Ishikawa (cell line): Measurements from ENCODE around the gene TMEM88.

Experiments
- CEBPB ChIP-seq: IDR thresholded peaks from 2 replicates; pipeline ENCODE4 v1.6.1; 2012
- CREB1 ChIP-seq: IDR thresholded peaks from 2 replicates; pipeline ENCODE4 v1.6.1; 2012; ENCODE audit warnings: low read depth
- EGR1 ChIP-seq: IDR thresholded peaks from 2 replicates; pipeline ENCODE4 v1.6.1; 2012
- EP300 ChIP-seq: IDR thresholded peaks from 2 replicates; pipeline ENCODE4 v1.6.1; 2012; ENCODE audit warnings: borderline replicate concordance
- FOXM1 ChIP-seq: IDR thresholded peaks from 2 replicates; pipeline ENCODE4 v1.6.1; 2012; ENCODE audit warnings: low read depth, borderline replicate concordance
- MAX ChIP-seq: IDR thresholded peaks from 2 replicates; pipeline ENCODE4 v1.6.1; 2012
- NFIC ChIP-seq: IDR thresholded peaks from 2 replicates; pipeline ENCODE4 v1.6.1; 2012
- RAD21 ChIP-seq: IDR thresholded peaks from 2 replicates; pipeline ENCODE4 v1.6.1; 2012; ENCODE audit warnings: low read depth
- TAF1 ChIP-seq: IDR thresholded peaks from 2 replicates; pipeline ENCODE4 v1.6.1; 2012; ENCODE audit warnings: low read depth, mild to moderate bottlenecking
- TCF12 ChIP-seq: IDR thresholded peaks from 2 replicates; pipeline ENCODE4 v1.6.1; 2012; ENCODE audit warnings: low read depth
- TEAD4 ChIP-seq: IDR thresholded peaks from 2 replicates; pipeline ENCODE4 v1.6.1; 2012
- USF1 ChIP-seq: IDR thresholded peaks from 2 replicates; pipeline ENCODE4 v1.6.1; 2012
- YY1 ChIP-seq: IDR thresholded peaks from 2 replicates; pipeline ENCODE4 v1.6.1; 2012; ENCODE audit warnings: low read depth
- ZBTB7A ChIP-seq: IDR thresholded peaks from 2 replicates; pipeline ENCODE4 v1.6.1; 2012; ENCODE audit warnings: low read depth
- TF ChIP-seq, protein P1 (sequence below): IDR thresholded peaks from 2 replicates; pipeline ENCODE4 v1.6.1; 2012; ENCODE audit warnings: low read depth, mild to moderate bottlenecking

The TMEM88 gene

DNA sequence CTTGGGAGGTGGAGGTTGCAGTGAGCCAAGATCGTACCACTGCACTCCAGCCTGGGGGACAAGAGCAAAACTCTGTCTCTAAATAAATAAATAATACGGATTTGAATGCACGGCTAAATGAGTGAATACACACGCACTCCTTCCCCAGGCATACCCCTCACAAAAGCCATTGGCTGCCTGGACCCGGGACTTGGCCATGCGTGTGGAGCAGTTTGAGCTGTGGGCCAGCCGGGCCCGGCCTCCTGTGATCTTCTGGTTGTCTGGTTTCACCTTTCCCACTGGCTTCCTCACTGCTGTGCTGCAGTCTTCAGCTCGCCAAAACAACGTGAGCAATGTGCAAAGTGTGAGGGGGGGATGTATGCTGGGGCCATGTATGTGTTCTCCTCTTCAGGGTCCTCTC is 22.4 kb upstream of the TMEM88 start:
- TF ChIP-seq EGR1 (no peak), TEAD4 (no peak), USF1 (no peak), MAX (no peak), CEBPB (no peak), EP300 (no peak), RAD21 (no peak), TCF12 (no peak), TAF1 (no peak), YY1 (no peak), ZBTB7A (no peak), FOXM1 (no peak), NFIC (no peak), CREB1 (no peak)
- TF ChIP-seq, protein P1, sequence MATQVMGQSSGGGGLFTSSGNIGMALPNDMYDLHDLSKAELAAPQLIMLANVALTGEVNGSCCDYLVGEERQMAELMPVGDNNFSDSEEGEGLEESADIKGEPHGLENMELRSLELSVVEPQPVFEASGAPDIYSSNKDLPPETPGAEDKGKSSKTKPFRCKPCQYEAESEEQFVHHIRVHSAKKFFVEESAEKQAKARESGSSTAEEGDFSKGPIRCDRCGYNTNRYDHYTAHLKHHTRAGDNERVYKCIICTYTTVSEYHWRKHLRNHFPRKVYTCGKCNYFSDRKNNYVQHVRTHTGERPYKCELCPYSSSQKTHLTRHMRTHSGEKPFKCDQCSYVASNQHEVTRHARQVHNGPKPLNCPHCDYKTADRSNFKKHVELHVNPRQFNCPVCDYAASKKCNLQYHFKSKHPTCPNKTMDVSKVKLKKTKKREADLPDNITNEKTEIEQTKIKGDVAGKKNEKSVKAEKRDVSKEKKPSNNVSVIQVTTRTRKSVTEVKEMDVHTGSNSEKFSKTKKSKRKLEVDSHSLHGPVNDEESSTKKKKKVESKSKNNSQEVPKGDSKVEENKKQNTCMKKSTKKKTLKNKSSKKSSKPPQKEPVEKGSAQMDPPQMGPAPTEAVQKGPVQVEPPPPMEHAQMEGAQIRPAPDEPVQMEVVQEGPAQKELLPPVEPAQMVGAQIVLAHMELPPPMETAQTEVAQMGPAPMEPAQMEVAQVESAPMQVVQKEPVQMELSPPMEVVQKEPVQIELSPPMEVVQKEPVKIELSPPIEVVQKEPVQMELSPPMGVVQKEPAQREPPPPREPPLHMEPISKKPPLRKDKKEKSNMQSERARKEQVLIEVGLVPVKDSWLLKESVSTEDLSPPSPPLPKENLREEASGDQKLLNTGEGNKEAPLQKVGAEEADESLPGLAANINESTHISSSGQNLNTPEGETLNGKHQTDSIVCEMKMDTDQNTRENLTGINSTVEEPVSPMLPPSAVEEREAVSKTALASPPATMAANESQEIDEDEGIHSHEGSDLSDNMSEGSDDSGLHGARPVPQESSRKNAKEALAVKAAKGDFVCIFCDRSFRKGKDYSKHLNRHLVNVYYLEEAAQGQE = no peak

DNA sequence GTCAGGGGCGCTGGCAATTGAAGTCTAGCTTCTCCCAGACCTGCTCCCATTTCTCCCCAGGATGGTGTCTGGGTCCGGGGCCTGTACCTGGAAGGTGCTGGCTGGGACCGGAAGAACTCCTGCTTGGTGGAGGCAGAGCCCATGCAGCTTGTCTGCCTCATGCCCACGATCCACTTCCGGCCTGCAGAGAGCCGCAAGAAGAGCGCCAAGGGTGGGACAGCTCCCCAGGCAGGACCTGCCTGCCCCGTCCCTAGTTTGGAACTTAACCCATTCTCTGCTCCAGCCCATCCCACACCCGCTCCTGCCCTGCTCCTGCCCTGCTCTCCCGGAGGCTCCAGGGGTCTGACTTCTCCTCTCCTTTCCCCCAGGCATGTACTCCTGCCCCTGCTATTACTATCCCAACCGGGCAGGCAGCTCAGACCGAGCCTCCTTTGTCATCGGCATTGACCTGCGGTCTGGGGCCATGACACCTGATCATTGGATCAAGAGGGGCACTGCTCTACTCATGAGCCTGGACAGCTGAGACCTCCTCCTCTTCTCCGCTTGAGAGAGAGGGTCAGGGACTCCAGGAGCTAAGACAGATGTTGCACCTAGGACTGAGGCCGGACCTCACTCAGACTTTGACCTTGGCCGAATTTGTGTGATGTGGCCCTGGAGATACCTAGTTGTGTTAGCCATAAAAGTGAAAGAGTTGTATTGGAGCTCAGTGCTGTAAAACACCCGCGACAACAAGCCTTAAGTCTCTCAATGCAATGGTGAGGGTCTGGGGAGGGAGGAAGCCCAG is 21.7 kb upstream of the TMEM88 start:
- TF ChIP-seq TEAD4 = no peak
- TF ChIP-seq YY1 = no peak
- no peak for TF ChIP-seq TAF1
- no peak for TF ChIP-seq ZBTB7A
- TF ChIP-seq USF1 = no peak
- no peak for TF ChIP-seq EGR1
- no peak for TF ChIP-seq EP300
- TF ChIP-seq MAX = no peak
- no peak for TF ChIP-seq FOXM1
- TF ChIP-seq CREB1 = no peak
- no peak for TF ChIP-seq CEBPB
- TF ChIP-seq, protein P1 = no peak
- TF ChIP-seq RAD21 = no peak
- no peak for TF ChIP-seq TCF12
- no peak for TF ChIP-seq NFIC

GRCh38 chr17:7833795-7834541 is 20.9 kb upstream of the TMEM88 start, which contains the start of gene KDM6B:
TSS of gene KDM6B (plus strand) at chr17:7834217. CDS start at chr17:7845555, 11,338 bp downstream.
- TF ChIP-seq CEBPB (no peak), EP300 (no peak), CREB1 (no peak), USF1 (no peak), NFIC (no peak), ZBTB7A (no peak), FOXM1 (no peak), EGR1 (no peak), MAX (no peak), YY1 (no peak)
- TF ChIP-seq, protein P1 = no peak
